CD4-positive, alpha-beta T cell treated with Interferon gamma for 1 hour (primary cell): Measurements from ENCODE around the gene CCDC8.
A peak's percentile ranks its signal among the peaks of the same experiment; 100 is the strongest.
"Not testable (repeated sequence)": the region's sequence is repeated elsewhere in the genome, so short reads cannot be mapped to it uniquely, and the experiment has no call there.

Experiments
- DNase-seq: peaks from one replicate; pipeline ENCODE4 v3.0.0-alpha.2; 2020

CCDC8 gene

DNA sequence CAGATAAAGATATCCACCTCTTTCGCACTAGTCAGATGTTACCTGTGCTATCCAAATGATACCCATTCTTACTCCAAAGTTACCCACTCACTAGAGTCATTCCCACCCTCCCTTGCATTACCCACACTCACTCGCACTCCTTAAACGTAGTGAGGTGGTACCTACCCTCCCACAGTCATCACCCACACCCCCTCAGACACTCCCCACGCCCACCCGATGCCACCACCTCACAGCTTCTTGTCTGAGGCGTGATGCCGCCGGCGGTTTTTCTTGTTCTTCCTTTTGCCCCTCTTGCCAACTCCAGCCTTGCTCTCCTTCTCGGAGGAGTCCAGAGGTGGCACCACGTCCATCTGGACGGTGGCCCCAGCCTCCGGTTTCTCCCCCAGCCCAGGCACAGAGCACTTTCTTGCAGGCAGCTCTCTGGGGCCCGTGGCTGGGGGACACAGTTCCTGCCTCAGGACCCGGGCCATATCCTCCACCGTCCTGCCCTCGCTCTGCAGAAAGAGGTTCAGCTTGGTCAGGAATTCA is 14.2 kb upstream of the CCDC8 start:
- DNase-seq = no peak

DNA sequence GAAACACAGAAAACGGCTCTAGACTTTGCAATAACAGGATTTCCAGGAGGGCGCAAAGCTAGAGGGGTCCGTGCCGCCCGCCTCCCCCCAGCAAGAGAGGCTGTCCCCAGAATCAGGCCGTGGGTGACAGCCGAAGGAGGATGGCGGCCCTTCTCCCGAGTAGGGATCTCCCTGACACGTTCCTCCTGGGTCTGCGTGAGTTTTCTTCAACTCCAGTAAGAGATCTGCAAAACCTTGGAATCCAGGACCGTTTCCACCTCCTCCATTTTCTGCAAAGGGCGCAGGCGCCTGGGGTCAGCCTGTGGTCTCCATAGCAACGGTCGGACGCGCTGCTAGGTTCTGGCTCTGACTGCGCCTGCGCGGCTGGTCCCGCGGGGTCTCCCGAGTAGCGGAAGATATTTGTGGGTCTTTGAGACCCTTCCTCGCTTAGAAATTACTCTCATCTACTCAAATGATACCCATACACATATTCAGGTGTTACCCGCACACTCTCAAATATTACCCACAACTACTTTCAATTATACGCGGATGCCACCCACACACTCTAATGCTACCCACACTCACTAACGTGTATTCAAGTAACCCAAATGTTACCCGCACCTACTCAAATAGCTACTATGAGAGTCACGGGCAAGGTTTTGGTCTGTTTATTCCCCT is 13.3 kb upstream of the CCDC8 start:
- DNase-seq = peak; percentile 39

DNA sequence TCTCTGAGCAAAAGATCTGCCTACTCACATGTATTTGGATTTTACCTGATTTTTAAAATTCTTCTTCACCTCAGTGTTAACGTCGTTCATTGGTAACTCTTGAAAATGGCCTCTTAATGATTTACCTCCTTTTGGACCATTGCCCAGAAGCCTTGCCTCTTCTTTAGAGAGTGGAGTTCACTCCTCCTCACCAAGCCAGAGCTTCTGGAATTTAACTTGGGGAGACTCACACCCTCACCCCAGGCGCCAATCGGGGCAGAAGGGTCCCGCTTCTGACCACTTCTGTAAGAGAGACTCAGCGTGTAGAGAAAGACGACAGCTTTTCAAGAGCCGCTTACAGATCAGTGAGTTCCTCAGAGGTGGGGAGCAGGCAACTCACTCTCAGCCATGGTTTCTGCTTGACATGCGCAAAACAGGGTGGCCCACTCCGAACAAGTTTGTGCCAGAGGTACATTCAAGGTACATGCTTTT is 12.7 kb upstream of the CCDC8 start:
- no peak for DNase-seq

GRCh38 chr19:46423188-46423587 is 9.8 kb upstream of the CCDC8 start:
- no peak for DNase-seq

DNA sequence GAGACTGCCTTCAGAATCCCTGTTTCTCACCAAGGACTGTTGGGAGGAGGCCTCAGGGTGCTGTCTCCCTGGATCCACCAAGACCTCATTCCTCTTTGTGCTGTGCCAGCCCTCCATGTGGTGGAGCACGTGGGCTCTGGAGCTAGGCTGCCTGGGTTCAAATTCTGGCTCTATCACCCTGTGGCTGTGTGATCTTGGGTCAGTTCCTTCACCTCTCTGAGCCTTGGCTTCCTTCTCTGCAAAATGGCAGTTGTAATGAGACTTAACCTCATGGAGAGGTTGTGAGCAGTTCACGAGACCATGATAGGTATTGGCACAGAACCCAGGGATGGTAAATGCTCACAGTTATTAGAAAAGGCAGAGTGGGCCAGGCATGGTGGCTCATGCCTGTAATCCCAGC is 9.0 kb upstream of the CCDC8 start:
- DNase-seq = no peak

- no peak for DNase-seq
Observed at GRCh38 chr19:46420056-46420455, 6.7 kb upstream of the CCDC8 start.

- DNase-seq = peak; percentile 17
Observed at GRCh38 chr19:46415804-46416709, 2.7 kb upstream of the CCDC8 start.

DNA sequence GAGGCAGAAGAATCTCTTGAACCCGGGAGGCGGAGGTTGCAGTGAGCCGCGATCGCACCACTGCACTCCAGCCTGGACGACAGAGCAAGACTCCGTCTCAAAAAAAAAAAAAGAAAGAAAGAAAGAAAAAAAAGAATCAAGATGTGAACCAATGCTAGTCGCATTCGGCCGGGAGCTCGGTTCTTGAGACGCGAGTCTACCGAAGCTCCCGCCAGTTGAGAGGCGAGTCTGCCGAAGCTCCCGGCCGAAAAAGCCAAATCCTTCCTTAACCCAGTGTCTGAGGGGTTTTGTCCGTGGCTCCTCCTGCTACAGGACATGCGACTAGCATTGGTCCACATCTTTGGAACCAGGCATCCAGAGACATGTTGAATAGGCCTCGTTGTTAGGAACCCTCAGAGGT is 1.5 kb upstream of the CCDC8 start:
- DNase-seq = not testable (repeated sequence)

DNA sequence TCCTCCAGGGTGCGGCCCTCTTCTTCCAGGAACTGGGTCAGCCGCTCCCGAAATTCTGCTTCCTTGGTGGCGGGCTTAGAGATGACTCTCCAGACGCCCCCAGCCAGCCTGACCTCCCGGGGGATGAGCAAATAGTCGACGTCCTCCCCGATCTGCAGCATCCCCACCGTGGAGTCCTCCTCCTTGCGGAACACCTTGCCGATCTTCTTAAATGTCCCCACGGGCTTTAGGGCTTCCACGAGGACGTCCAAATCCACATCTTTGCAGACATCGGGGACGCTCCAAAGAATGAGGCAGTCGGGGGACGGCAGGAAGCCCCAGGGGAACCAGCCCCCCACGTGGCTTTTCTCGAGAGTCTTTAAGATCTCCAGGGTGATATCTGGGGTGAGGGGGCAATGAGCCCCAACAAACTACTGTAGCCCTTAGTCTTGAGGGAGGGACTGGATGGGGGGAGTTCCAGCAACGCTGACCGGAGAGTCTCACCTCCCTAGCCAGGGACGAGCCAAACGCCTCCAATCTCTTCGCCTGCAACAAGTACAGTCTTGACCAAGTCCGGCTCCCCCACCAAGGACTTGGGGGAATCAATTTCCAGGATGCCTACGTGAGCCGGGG is 608 bp downstream of the CCDC8 start:
- DNase-seq = no peak

- no peak for DNase-seq
Observed at GRCh38 chr19:46411925-46412649, 1.3 kb downstream of the CCDC8 start.

- no peak for DNase-seq
Observed at GRCh38 chr19:46411088-46411924, 2.1 kb downstream of the CCDC8 start.

GRCh38 chr19:46410205-46411087 is 2.9 kb downstream of the CCDC8 start:
- no peak for DNase-seq

- no peak for DNase-seq
Observed at GRCh38 chr19:46409191-46409590, 4.2 kb downstream of the CCDC8 start.

- DNase-seq = no peak
Observed at GRCh38 chr19:46408664-46409039, 4.7 kb downstream of the CCDC8 start.

- DNase-seq = no peak
Observed at GRCh38 chr19:46407856-46408663, 5.3 kb downstream of the CCDC8 start.

DNA sequence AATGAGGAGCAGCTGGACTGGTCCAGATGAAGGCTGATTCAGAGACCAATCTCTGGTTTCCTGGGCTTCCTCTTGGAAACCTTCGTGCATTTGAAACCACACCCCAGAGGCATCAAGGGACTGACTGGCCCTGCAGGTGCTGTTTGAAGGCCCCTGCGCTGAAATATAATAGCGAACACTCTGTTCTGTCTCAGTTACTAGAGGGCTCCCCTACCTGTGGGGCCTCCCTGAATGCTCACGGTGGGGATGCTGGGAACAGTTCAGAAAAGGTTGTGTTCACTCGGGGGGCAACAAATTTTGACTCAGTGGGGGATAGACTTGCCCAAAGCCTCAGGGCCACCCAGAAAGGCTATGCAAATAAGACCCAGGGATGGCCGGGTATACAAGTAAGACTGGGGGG is 6.4 kb downstream of the CCDC8 start:
- no peak for DNase-seq

- DNase-seq = no peak
Observed at GRCh38 chr19:46404753-46405468, 8.5 kb downstream of the CCDC8 start.

GRCh38 chr19:46404055-46404752 is 9.2 kb downstream of the CCDC8 start:
- no peak for DNase-seq

- DNase-seq = no peak
Observed at GRCh38 chr19:46402725-46403124, 10.6 kb downstream of the CCDC8 start.
